ENCODE results near the gene BAHCC1.
"Not testable (repeated sequence)": the region's sequence is repeated elsewhere in the genome, so short reads cannot be mapped to it uniquely, and the experiment has no call there.

DNA sequence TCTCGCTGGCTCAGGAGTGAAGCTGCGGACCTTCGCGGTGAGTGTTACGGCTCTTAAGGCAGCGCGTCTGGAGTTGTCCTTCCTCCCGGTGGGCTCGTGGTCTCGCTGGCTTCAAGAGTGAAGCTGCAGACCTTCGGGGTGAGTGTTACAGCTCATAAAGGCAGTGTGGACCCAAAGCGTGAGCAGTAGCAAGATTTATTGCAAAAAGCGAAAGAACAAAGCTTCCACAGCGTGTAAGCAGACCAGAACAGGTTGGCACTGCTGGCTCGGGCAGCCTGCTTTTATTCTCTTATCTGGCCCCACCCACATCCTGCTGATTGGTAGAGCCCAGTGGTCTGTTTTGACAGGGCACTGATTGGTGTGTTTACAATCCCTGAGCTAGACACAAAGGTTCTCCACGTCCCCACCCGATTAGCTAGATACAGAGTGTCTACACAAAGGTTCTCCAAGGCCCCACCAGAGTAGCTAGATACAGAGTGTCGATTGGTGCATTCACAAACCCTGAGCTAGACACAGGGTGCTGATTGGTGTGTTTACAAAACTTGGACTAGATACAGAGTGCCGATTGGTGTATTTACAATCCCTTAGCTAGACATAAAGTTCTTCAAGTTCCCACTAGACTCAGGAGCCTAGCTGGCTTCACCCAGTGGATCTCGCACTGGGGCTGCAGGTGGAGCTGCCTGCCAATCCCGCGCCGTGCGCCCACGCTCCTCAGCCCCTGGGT is 43.8 kb upstream of the BAHCC1 start:
- TF ChIP-seq, protein P1, sequence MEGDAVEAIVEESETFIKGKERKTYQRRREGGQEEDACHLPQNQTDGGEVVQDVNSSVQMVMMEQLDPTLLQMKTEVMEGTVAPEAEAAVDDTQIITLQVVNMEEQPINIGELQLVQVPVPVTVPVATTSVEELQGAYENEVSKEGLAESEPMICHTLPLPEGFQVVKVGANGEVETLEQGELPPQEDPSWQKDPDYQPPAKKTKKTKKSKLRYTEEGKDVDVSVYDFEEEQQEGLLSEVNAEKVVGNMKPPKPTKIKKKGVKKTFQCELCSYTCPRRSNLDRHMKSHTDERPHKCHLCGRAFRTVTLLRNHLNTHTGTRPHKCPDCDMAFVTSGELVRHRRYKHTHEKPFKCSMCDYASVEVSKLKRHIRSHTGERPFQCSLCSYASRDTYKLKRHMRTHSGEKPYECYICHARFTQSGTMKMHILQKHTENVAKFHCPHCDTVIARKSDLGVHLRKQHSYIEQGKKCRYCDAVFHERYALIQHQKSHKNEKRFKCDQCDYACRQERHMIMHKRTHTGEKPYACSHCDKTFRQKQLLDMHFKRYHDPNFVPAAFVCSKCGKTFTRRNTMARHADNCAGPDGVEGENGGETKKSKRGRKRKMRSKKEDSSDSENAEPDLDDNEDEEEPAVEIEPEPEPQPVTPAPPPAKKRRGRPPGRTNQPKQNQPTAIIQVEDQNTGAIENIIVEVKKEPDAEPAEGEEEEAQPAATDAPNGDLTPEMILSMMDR (IDR thresholded peaks at IDR 0.05; ENCODE audit: low read length) = not testable (repeated sequence)
- not testable (repeated sequence) for TF ChIP-seq EZH2 (IDR thresholded peaks at IDR 0.05; ENCODE audit: borderline replicate concordance, low read length)

All from OCI-LY1 (cell line).